Endothelial cell (in vitro differentiated cells): ENCODE data around the gene RASA3. TPM values are rescaled to one million over a fixed set of nuclear protein-coding genes. Genes with fewer than 3 reads are reported as not detected.
A peak's percentile ranks its signal among the peaks of the same experiment; 100 is the strongest.
"Not testable (repeated sequence)": the region's sequence is repeated elsewhere in the genome, so short reads cannot be mapped to it uniquely, and the experiment has no call there.

Experiments
- DNase-seq: peaks from one replicate; pipeline ENCODE4 v3.0.0; 2021; ENCODE audit warnings: low spot score
- H3K27ac Mint-ChIP-seq: one replicate; pipeline ENCODE4 v1.8.0; 2021; ENCODE audit warnings: mixed read lengths, inconsistent platforms; ENCODE audit not compliant: unreplicated experiment
- H3K27me3 Mint-ChIP-seq: one replicate; pipeline ENCODE4 v1.8.0; 2021; ENCODE audit warnings: mild to moderate bottlenecking, moderate library complexity, mixed read lengths, inconsistent platforms; ENCODE audit not compliant: unreplicated experiment
- H3K36me3 Mint-ChIP-seq: one replicate; pipeline ENCODE4 v1.8.0; 2021; ENCODE audit warnings: mild to moderate bottlenecking, low read depth, mixed read lengths, inconsistent platforms; ENCODE audit not compliant: unreplicated experiment
- H3K4me1 Mint-ChIP-seq: one replicate; pipeline ENCODE4 v1.8.0; 2021; ENCODE audit warnings: mild to moderate bottlenecking, mixed read lengths, inconsistent platforms; ENCODE audit not compliant: unreplicated experiment
- H3K4me3 Mint-ChIP-seq: one replicate; pipeline ENCODE4 v1.8.0; 2021; ENCODE audit warnings: mild to moderate bottlenecking, mixed read lengths, inconsistent platforms; ENCODE audit not compliant: unreplicated experiment
- H3K9me3 Mint-ChIP-seq: one replicate; pipeline ENCODE4 v1.8.0; 2021; ENCODE audit warnings: mixed read lengths, inconsistent platforms; ENCODE audit not compliant: unreplicated experiment
- total RNA-seq: library from RNA; stranded (reverse); fragmentation: NEBNext Ultra II Directional; extraction: Animal tissue kit (Norgen Biotek cat#: 25700); gene quantifications from one replicate; pipeline ENCODE4 v1.2.1, GENCODE V29; 2021; ENCODE audit not compliant: unreplicated experiment
- TF ChIP-seq, protein P1 (sequence below): fragments of 200-600 bp; sonication (generic); IDR thresholded peaks from one replicate; pipeline ENCODE4 v1.5.0; 2021; ENCODE audit warnings: antibody characterized with exemption; ENCODE audit not compliant: unreplicated experiment

Gene RASA3
- total RNA-seq, 1 donor from 2014 or later, result 34.0 TPM

DNA sequence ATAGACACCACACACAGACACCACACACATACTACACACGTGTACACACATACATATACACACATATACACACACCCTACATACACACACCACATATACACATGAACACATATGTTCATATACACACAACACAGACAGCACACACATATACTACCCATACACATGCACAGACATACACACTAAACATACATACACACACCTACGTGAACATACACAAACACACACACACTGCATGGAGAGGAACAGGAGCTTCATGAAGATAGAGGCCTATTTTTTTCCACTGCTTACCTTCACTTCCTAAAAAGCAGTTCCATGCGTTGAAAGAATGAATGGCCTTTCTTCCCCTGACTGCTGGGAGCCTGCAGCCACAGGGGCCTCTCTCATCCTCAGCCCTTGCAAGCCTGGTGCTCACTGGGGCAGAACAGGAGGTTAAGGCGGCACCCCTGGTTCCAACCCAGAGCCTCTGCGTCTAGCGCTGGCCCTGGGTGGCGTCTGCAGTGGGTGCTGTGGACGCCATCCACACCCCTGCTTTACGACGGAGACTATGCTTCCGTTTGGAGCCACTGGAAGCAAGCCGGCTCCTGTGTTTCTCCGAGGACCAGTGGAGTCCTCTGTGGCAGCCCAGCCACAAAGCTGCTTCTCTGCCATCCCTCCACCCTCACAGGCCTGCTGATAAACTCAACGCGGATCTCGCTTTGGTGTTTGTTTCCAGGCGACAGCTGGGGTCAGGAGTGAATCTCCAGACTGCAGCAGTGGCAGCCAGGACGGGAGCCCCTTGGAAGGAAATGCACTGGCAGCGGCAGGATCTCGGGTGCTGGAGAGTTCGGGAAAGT is 1.9 kb upstream of the RASA3 start:
- Mint-ChIP-seq H3K36me3 (peaks cover 21% of the 10 kb centered on the region), H3K4me1 (peaks cover 32% of the 10 kb centered on the region), H3K9me3 (no peaks in the 10 kb centered on the region), H3K4me3 (peak overlapping the region; percentile 56), H3K27ac (peak overlapping the region; percentile 1), H3K27me3 (peaks cover 15% of the 10 kb centered on the region)
- no peak for DNase-seq
- TF ChIP-seq, protein P1, sequence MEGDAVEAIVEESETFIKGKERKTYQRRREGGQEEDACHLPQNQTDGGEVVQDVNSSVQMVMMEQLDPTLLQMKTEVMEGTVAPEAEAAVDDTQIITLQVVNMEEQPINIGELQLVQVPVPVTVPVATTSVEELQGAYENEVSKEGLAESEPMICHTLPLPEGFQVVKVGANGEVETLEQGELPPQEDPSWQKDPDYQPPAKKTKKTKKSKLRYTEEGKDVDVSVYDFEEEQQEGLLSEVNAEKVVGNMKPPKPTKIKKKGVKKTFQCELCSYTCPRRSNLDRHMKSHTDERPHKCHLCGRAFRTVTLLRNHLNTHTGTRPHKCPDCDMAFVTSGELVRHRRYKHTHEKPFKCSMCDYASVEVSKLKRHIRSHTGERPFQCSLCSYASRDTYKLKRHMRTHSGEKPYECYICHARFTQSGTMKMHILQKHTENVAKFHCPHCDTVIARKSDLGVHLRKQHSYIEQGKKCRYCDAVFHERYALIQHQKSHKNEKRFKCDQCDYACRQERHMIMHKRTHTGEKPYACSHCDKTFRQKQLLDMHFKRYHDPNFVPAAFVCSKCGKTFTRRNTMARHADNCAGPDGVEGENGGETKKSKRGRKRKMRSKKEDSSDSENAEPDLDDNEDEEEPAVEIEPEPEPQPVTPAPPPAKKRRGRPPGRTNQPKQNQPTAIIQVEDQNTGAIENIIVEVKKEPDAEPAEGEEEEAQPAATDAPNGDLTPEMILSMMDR, result no peak

DNA sequence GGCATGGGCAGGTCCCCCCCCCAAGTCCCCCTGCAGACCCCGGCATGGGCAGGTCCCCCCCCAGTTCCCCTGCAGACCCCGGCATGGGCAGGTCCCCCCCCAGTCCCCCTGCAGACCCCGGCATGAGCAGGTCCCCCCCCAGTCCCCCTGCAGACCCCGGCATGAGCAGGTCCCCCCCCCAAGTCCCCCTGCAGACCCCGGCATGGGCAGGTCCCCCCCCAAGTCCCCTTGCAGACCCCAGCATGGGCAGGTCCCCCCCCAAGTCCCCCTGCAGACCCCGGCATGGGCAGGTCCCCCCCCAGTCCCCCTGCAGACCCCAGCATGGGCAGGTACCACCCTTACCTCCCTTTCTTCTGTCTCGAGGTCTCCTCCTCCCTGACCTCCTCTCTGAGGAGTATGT is 1.1 kb upstream of the RASA3 start:
- H3K36me3 Mint-ChIP-seq, result peaks cover 21% of the 10 kb centered on the region
- not testable (repeated sequence) for H3K27ac Mint-ChIP-seq, DNase-seq, H3K9me3 Mint-ChIP-seq
- peak overlapping the region; percentile 56 for H3K4me3 Mint-ChIP-seq
- peaks cover 16% of the 10 kb centered on the region for H3K27me3 Mint-ChIP-seq
- peaks cover 38% of the 10 kb centered on the region for H3K4me1 Mint-ChIP-seq

DNA sequence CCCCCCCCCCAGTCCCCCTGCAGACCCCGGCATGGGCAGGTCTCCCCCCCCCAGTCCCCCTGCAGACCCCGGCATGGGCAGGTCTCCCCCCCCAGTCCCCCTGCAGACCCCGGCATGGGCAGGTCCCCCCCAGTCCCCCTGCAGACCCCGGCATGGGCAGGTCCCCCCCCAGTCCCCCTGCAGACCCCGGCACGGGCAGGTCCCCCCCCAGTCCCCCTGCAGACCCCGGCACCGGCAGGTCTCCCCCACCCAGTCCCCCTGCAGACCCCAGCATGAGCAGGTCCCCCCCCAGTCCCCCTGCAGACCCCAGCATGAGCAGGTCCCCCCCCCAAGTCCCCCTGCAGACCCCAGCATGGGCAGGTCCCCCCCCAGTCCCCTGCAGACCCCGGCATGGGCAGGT is 703 bp upstream of the RASA3 start:
- not testable (repeated sequence) for DNase-seq, H3K9me3 Mint-ChIP-seq, H3K4me3 Mint-ChIP-seq, H3K27ac Mint-ChIP-seq
- H3K36me3 Mint-ChIP-seq, result peaks cover 21% of the 10 kb centered on the region
- peaks cover 16% of the 10 kb centered on the region for H3K27me3 Mint-ChIP-seq
- H3K4me1 Mint-ChIP-seq, result peaks cover 43% of the 10 kb centered on the region

DNA sequence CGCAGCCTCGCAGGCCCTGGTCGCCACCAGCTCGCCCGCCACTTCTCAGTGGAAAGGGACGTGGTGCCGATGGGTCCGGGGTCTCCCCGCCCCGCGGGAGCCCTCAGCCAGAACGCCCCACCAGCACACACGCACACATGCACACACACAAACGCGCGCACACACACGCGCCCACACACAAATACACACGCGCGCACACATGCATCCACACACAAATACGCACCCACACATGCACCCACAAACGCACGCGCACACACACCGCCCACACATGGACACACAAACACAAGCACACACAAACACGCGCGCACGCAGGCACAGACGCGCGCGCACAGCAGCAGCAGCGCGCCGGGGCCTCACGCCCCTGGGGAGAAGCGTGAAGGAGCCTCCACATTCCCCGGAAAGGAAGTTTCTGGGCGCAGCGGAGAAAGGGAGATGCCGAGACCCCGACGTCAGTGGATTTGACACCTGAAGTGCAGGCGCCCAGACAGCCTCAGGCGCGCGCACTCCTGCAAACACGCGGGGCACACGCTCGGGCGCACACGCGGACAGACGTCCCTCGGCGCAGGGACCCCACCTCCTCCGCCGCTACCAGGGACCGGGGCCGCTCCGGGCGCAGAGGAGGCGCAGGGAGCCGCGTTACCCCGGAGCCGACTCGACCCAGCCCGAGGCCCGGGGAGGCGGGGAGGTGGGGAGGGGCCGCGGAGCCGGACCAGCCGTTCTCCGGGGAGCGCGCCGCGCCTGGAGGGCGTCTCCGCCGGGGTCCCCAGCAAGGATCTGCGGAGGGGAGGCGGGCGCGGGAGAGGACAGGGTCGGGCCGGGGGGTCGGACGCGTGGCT is 622 bp downstream of the RASA3 start:
- Mint-ChIP-seq H3K27me3 (peaks cover 25% of the 10 kb centered on the region), H3K4me1 (peaks cover 56% of the 10 kb centered on the region), H3K9me3 (no peaks in the 10 kb centered on the region), H3K4me3 (peak overlapping the region; percentile 100), H3K27ac (peak overlapping the region; percentile 97), H3K36me3 (peaks cover 14% of the 10 kb centered on the region)
- DNase-seq, result no peak
- TF ChIP-seq, protein P1, result no peak

- Mint-ChIP-seq H3K27ac (peak overlapping the region; percentile 97), H3K36me3 (peaks cover 22% of the 10 kb centered on the region), H3K27me3 (peaks cover 31% of the 10 kb centered on the region), H3K4me3 (peak overlapping the region; percentile 100), H3K9me3 (no peaks in the 10 kb centered on the region), H3K4me1 (peaks cover 58% of the 10 kb centered on the region)
- TF ChIP-seq, protein P1, result no peak
- DNase-seq, result peak; percentile 56
These were observed 1.4 kb downstream of the RASA3 start for GRCh38 chr13:114130837-114131582.
